Measurements from ENCODE around the gene KAT7. TPM values are rescaled to one million over a fixed set of nuclear protein-coding genes. Genes with fewer than 3 reads are reported as not detected.
A peak's percentile ranks its signal among the peaks of the same experiment; 100 is the strongest.

Gene KAT7
- total RNA-seq, 1 donor from 2014 or later, result 64.0 TPM

GRCh38 chr17:49880291-49881053 lies 92.0 kb downstream of the KAT7 start:
- peak; percentile 90 for DNase-seq (ENCODE audit: extremely low spot score, unreplicated experiment)
- Mint-ChIP-seq H3K4me1 (ENCODE audit: unreplicated experiment) (peaks cover 17% of the 10 kb centered on the region), H3K27me3 (peaks cover 28% of the 10 kb centered on the region), H3K9me3 (no peaks in the 10 kb centered on the region), H3K4me3 (peak overlapping the region; percentile 70), H3K36me3 (no peaks in the 10 kb centered on the region), H3K27ac (no peak overlapping the region)
- TF ChIP-seq CTCF (conservative IDR thresholded peaks at IDR 0.05), result peak; percentile 95

- TF ChIP-seq CTCF (conservative IDR thresholded peaks at IDR 0.05), result no peak
- DNase-seq (ENCODE audit: extremely low spot score, unreplicated experiment), result no peak
- H3K27me3 Mint-ChIP-seq, result peaks cover 30% of the 10 kb centered on the region
- no peaks in the 10 kb centered on the region for H3K9me3 Mint-ChIP-seq
- no peaks in the 10 kb centered on the region for H3K36me3 Mint-ChIP-seq
- H3K27ac Mint-ChIP-seq, result no peak overlapping the region
- peak overlapping the region; percentile 70 for H3K4me3 Mint-ChIP-seq
- H3K4me1 Mint-ChIP-seq (ENCODE audit: unreplicated experiment), result peaks cover 17% of the 10 kb centered on the region
Observed at GRCh38 chr17:49881054-49881402, 92.5 kb downstream of the KAT7 start.

GRCh38 chr17:49882434-49882833 lies 94.0 kb downstream of the KAT7 start:
- Mint-ChIP-seq H3K4me3 (no peak overlapping the region), H3K27ac (peak overlapping the region; percentile 39), H3K4me1 (ENCODE audit: unreplicated experiment) (peaks cover 20% of the 10 kb centered on the region), H3K27me3 (peaks cover 31% of the 10 kb centered on the region), H3K36me3 (no peaks in the 10 kb centered on the region), H3K9me3 (no peaks in the 10 kb centered on the region)
- no peak for DNase-seq (ENCODE audit: extremely low spot score, unreplicated experiment)
- TF ChIP-seq CTCF (conservative IDR thresholded peaks at IDR 0.05), result no peak

Other genes with a start within 250 kb of the KAT7 start
- gene NXPH3, start 212.8 kb upstream of the KAT7 start, total RNA-seq (ENCODE audit: low replicate concordance), result 0.45 and 0.46 TPM in 2 replicates
- 50.5 and 67.7 TPM in 2 replicates for gene SPOP, start 110.6 kb upstream of the KAT7 start, total RNA-seq (ENCODE audit: low replicate concordance)
- gene SLC35B1, start 80.7 kb upstream of the KAT7 start, total RNA-seq (ENCODE audit: low replicate concordance), result 65.2 and 71.7 TPM in 2 replicates
- 8.4 and 13.0 TPM in 2 replicates for gene FAM117A, start 24.6 kb upstream of the KAT7 start, total RNA-seq (ENCODE audit: low replicate concordance)
- not detected in 2 replicates for gene TAC4, start 59.4 kb downstream of the KAT7 start, total RNA-seq (ENCODE audit: low replicate concordance)
- 3.1 and 10.4 TPM in 2 replicates for gene DLX4, start 180.5 kb downstream of the KAT7 start, total RNA-seq (ENCODE audit: low replicate concordance)
- 15.9 and 16.7 TPM in 2 replicates for gene DLX3, start 206.5 kb downstream of the KAT7 start, total RNA-seq (ENCODE audit: low replicate concordance)